Lower lobe of right lung (tissue), 2 donors: ENCODE results near the gene MEF2A. TPM values are rescaled to one million over a fixed set of nuclear protein-coding genes. Genes with fewer than 3 reads are reported as not detected.
"Not testable (repeated sequence)": the region's sequence is repeated elsewhere in the genome, so short reads cannot be mapped to it uniquely, and the experiment has no call there.

Experiments used
- ATAC-seq, 2 donors: fragments of 200-7000 bp; cut with Tn5 transposase; one replicate each; pipeline ENCODE4 v1.9.1; 2020 to 2022; ENCODE audit warnings: mild to moderate bottlenecking in 2 of 2, moderate library complexity in 2 of 2
- DNase-seq: peaks from one replicate; pipeline ENCODE4 v3.0.0-alpha.2; 2020
- H3K27ac ChIP-seq: fragments of 200-600 bp; one replicate; pipeline ENCODE4 v1.8.0; 2022
- H3K27me3 ChIP-seq: fragments of 200-600 bp; one replicate; pipeline ENCODE4 v1.8.0; 2022; ENCODE audit warnings: low read depth
- H3K36me3 ChIP-seq: fragments of 200-600 bp; one replicate; pipeline ENCODE4 v1.8.0; 2022; ENCODE audit warnings: mild to moderate bottlenecking
- H3K4me1 ChIP-seq: fragments of 200-600 bp; one replicate; pipeline ENCODE4 v1.8.0; 2022
- H3K4me3 ChIP-seq: fragments of 200-600 bp; one replicate; pipeline ENCODE4 v1.8.0; 2022; ENCODE audit warnings: mild to moderate bottlenecking
- H3K9me3 ChIP-seq: fragments of 200-600 bp; one replicate; pipeline ENCODE4 v1.8.0; 2022
- intact Hi-C: fragments of 100-400 bp; cut with DNase I; formaldehyde crosslinking; loops from one replicate; pipeline ENCODE4 v1.11.0; 2022
- total RNA-seq: library from RNA; stranded (reverse); fragmentation: NEBNext Ultra II Directional; extraction: Animal tissue kit (Norgen Biotek cat#: 25700); gene quantifications from one replicate; pipeline ENCODE4 v1.2.1, GENCODE V29; 2021
- TF ChIP-seq, protein P1 (sequence below): fragments of 200-600 bp; IDR thresholded peaks from one replicate; pipeline ENCODE4 v1.8.0; 2022; ENCODE audit warnings: antibody characterized with exemption, mild to moderate bottlenecking
- donor health status: DM: no; HTN: yes; CAD: no; lungs with severe emphysema.

MEF2A gene
- total RNA-seq, 1 donor from 2014 or later: 80.1 TPM

DNA sequence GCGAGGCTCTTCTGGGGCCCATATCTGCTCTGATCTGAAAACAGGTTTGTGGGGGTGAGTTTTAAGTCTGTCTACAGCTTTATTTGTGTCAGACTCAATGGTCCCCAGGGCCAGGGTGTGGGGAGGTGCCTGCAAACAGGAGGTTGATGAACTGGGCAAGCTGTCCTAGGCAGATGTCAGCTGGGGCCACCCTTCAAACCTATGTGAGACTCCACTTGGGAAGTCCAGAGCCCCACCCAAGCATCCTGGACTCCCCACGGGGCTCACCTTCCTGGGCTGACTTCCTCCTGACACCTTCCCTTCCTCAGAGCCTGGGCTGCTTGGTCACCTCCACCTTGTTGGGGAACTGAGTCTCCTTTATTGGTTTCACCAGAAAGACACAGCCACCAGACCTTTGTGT, 176.1 kb downstream of the MEF2A start:
- no peaks in the 10 kb centered on the region for H3K4me1 ChIP-seq
- DNase-seq: no peak
- ATAC-seq: no peak
- H3K9me3 ChIP-seq: no peaks in the 10 kb centered on the region
- no peak overlapping the region for H3K4me3 ChIP-seq
- TF ChIP-seq, protein P1, sequence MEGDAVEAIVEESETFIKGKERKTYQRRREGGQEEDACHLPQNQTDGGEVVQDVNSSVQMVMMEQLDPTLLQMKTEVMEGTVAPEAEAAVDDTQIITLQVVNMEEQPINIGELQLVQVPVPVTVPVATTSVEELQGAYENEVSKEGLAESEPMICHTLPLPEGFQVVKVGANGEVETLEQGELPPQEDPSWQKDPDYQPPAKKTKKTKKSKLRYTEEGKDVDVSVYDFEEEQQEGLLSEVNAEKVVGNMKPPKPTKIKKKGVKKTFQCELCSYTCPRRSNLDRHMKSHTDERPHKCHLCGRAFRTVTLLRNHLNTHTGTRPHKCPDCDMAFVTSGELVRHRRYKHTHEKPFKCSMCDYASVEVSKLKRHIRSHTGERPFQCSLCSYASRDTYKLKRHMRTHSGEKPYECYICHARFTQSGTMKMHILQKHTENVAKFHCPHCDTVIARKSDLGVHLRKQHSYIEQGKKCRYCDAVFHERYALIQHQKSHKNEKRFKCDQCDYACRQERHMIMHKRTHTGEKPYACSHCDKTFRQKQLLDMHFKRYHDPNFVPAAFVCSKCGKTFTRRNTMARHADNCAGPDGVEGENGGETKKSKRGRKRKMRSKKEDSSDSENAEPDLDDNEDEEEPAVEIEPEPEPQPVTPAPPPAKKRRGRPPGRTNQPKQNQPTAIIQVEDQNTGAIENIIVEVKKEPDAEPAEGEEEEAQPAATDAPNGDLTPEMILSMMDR: no peak
- intact Hi-C loops: no loop called here
- no peaks in the 10 kb centered on the region for H3K36me3 ChIP-seq
- H3K27me3 ChIP-seq: no peaks in the 10 kb centered on the region
- no peak overlapping the region for H3K27ac ChIP-seq

DNA sequence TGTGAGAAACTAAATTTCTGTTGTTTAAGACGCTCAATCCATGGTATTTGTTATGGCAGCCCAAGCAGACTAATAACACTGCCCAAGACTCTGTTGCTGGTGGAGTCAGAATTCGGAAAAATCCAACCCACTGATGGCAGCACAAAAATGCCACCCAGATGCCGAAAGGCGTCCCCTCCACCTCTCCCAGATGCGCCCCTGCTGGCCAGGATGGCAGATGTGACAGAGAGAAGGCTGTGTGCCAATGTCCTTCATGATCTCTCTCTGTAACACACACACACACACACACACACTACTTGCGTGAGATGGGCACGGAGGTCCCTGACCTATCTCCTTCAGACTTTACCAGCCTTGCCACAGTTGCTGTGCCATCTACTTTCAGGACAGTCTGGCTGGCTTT, 178.4 kb downstream of the MEF2A start:
- TF ChIP-seq, protein P1: no peak
- H3K36me3 ChIP-seq: no peaks in the 10 kb centered on the region
- no peak for ATAC-seq
- no peaks in the 10 kb centered on the region for H3K9me3 ChIP-seq
- no peak overlapping the region for H3K4me3 ChIP-seq
- intact Hi-C loops: no loop called here
- no peak for DNase-seq
- H3K4me1 ChIP-seq: no peaks in the 10 kb centered on the region
- H3K27me3 ChIP-seq: no peaks in the 10 kb centered on the region
- H3K27ac ChIP-seq: no peak overlapping the region

DNA sequence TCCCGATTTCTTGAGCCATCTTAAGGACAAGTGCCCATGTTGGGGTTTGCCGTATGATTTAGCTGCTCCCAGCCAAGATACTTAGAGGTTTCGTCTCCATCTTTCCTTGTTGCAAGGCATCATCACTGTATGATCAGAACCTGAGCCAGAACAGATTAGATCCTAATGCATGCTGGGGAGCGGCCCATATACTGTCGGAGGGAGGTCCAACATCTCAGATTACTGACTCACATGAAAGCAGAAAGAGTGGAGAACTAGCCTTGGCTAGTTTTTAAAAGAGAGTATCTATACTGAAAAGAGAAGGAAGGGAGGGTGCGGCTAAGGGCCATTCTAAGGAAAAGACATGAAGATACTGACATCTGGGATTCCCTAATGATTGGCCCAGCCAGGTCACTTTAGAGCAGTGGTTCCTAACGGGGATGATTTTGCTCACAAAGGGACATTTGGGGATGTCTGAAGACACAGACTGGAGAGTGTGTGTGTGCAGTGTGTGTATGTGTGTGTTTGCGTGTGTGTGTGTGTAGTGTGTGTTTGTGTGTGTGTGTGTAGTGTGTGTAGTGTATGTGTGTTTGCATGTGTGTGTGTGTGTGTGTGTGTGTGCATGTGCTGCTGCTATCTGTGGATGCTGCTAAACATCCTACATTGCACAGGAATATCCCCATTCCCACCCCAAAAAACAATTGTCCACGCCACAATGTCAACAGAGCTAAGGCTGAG, 179.7 kb downstream of the MEF2A start:
- DNase-seq: no peak
- Histone ChIP-seq H3K36me3 (no peaks in the 10 kb centered on the region), H3K27me3 (no peaks in the 10 kb centered on the region), H3K4me1 (peaks cover 5% of the 10 kb centered on the region), H3K4me3 (no peak overlapping the region), H3K27ac (no peak overlapping the region), H3K9me3 (no peaks in the 10 kb centered on the region)
- intact Hi-C loops: no loop called here
- TF ChIP-seq, protein P1: no peak
- ATAC-seq: no peak

DNA sequence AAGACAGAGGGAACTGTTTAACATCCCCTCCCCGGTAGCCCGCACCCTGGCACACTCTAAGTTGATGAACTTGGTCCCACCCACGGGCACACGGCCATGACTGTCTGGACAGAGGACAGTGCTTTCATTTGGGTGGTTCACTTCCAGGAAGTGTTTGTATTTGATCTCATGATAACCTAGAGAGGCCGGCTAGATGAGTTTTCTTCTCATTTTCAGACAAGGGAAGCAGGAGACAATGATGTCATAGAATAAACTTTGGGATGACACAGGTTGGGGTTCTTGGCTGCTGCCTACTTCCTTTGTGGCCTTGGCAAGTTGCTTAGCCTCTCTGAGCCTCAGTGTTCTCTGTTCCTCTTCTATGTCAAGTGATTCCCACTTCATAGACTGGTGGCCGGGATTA, 183.6 kb downstream of the MEF2A start:
- Histone ChIP-seq H3K36me3 (no peaks in the 10 kb centered on the region), H3K4me1 (peaks cover 5% of the 10 kb centered on the region), H3K27me3 (no peaks in the 10 kb centered on the region), H3K9me3 (no peaks in the 10 kb centered on the region), H3K4me3 (no peak overlapping the region), H3K27ac (peak overlapping the region; percentile 21)
- ATAC-seq (peak; percentile 65 to 74), DNase-seq (no peak)
- intact Hi-C loops: no loop called here
- TF ChIP-seq, protein P1: no peak

DNA sequence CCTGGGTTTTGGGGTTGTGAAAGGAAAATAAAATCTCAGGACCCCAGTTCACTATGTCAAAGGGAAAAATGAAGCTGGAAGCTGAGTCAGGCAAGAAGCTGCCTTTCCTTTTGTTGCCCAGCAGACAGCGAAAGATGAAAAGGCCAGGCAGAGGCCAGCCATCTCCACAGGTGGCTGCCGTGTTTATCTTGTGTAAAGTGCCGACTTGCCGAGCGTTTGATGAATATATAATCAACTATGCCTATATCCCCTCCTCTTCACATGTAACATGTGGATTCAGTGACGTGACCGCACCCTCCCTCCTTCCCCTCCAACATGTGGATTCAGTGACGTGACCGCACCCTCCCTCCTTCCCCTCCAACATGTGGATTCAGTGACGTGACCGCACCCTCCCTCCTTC, 184.5 kb downstream of the MEF2A start:
- not testable (repeated sequence) for H3K27me3 ChIP-seq, ATAC-seq

DNA sequence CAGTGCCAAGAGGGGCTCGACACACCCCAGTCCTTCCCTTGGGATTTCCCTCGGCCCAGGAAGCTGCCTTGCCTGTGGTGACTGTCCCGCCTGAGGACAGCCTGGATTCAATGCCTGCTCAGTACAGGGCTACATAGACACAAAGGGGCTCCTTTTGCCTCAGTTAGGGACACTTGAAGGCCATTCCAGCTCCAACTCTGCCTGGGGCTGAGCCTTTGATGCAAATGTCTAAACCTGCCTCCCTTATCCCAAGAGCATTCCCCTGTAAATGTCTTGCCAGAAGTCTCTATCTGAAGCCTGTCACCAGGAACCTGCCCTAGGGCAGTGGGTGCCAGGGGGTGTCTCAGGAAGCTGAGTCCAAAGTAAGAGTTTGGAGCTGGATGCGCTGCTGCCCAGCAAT, 186.8 kb downstream of the MEF2A start:
- Histone ChIP-seq H3K27ac (no peak overlapping the region), H3K4me1 (peaks cover 5% of the 10 kb centered on the region), H3K27me3 (no peaks in the 10 kb centered on the region), H3K9me3 (no peaks in the 10 kb centered on the region), H3K4me3 (no peak overlapping the region), H3K36me3 (no peaks in the 10 kb centered on the region)
- ATAC-seq (no peak), DNase-seq (no peak)
- intact Hi-C loops: loop anchor here (10.0 kb wide), 1 partner anchor 478 kb away; no protein-coding TSS in a partner anchor
- TF ChIP-seq, protein P1: no peak

More for the DNA sequence above, 184.5 kb downstream of the MEF2A start:
- H3K36me3 ChIP-seq, H3K9me3 ChIP-seq, H3K4me1 ChIP-seq, H3K4me3 ChIP-seq, DNase-seq: not testable (repeated sequence)
- peak overlapping the region; percentile 21 for H3K27ac ChIP-seq
- intact Hi-C loops: loop anchor here (10.0 kb wide), 1 partner anchor 476 kb away; no protein-coding TSS in a partner anchor
